ELF-1 (cell line): ENCODE data around the gene ASB7.
"Not testable (repeated sequence)": the region's sequence is repeated elsewhere in the genome, so short reads cannot be mapped to it uniquely, and the experiment has no call there.

Experiments
- DNase-seq: peaks from one replicate; pipeline ENCODE4 v3.0.0-alpha.2; 2016; ENCODE audit warnings: low read depth, low spot score

ASB7 gene

DNA sequence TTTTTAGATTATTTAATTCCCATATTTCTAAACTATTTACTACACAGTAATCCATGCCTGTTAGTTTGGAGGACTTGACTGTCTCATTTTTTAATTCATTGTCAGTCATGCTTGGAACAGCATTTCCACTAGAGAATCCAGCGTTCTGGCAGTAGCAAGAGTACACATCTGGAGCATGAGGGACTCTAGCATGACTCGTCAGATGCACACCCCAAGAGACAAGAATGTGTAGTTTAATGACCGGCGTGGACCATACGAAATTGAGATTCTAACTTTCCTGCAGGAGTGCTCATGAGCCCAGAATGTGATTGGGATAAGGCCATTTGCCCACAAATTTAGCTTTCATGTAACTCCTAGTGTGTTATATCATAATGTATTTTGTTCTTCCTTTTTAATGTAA lies 48.9 kb downstream of the ASB7 start:
- DNase-seq: no peak

DNA sequence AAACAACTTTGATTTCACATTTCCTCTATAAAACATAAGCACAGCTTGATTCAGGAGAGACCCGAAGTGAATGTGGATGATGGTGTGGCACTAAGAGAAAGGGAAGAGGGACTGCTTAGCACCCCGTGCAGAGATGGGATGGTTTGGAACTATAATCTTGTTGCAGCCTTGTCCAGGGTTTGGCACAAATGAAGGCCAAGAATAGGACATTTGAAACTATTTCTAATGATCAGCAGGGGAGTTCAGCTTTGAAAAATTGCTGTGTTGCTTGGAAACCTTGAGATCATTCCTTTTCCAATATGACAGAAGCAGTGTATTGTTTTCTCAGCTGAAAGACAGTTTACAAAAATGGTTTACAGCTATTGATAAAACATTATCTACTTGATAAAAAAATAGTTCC lies 49.7 kb downstream of the ASB7 start:
- no peak for DNase-seq

DNA sequence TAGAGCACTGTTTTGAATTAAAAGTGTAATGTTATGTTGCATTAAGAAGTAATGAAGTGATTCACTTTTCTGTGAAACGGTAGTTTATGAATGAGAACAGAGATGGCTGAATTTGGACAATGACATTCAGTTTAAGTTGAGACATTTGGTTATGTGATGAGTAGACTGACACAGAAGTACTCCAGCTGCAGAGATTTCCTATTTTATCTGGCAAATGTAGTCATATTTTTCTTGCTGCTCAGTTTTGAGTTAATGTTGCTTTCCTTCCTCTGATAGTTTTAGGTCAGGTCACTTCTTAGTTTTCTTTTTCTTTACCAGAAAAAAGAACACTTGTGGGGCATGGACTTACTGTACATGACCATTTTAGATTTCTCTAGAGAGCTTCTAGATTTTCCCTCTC lies 51.2 kb downstream of the ASB7 start:
- no peak for DNase-seq

DNA sequence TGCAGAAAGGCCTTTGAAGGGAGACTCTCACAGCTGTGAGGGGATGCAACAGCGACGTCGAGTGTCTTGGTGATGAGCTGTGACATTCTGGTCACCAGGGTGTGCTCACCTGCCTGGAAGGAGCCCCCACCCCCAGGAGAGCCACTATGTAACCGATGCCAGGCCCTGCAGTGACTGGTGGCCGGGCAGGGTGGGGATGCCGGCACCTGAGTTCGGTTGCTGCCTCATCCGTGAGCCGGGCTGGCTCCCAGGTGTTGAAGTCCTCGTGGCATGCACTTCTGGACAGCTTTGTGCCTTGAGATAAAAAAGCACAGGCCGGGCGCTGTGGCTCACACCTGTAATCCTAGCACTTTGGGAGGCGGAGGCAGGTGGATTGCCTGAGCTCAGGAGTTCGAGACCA lies 56.5 kb downstream of the ASB7 start:
- no peak for DNase-seq

GRCh38 chr15:100661156-100661555 lies 58.8 kb downstream of the ASB7 start:
- DNase-seq: no peak

DNA sequence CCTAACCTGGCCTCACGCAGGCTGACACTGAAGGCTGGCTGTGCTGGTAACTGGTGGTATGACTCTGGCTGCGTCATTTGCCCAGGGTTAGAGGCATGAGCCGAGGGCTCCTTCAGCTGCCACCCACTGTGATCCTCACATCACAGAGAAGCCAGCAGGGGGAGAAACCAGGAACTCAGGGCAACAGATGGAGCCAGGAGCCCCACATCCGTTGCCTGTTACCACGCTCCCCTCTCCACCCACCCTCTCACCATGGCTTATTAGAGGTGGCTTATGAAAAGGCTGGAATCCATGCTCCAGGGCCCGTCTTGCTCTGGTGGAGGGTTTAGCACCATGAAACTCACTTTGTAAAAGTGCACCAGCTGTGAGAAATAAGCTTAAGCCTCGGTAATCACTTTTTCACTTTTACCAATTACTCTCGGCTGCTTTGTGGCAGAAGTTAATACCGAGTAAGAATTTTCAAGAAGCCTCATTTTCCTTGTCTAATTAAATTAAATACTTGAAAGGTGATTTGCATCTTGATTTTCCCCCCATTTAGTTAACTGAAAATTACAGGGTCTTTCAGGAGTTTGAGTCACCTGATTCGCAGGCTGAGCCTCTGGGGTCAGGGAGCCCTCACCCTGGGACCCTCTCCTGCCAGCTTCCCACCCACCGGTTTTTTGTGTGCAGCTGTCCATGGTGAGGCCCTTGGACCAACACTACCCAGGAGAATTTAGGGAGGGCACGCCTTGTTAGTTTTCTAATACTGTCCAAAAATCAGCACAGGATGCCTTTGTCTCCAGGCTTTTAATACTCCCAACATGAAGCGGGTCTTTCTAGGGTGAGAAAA lies 60.9 kb downstream of the ASB7 start:
- DNase-seq: peak; percentile 44

GRCh38 chr15:100663915-100664281 lies 61.5 kb downstream of the ASB7 start:
- DNase-seq: no peak

DNA sequence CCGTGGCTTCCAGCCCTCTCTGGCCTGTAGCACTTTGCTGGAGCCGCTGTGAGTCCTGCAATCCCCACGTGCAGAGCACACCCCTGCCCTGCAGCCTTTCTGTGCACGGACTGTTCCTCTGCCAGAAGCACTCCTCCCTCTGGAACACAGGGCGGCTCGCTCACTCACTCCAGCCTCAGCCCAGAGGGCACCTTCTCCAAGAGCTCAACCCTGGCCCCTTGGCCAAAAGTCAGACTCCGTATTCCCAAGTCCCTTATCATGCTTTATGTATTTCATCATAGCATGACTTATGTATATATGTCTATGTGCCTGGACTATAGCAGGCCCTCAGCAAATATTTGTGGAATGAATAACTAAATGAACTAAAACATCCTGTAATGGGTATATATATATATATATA lies 63.2 kb downstream of the ASB7 start:
- peak; percentile 17 for DNase-seq

- DNase-seq: no peak
These were observed 65.3 kb downstream of the ASB7 start for GRCh38 chr15:100667405-100668347.

DNA sequence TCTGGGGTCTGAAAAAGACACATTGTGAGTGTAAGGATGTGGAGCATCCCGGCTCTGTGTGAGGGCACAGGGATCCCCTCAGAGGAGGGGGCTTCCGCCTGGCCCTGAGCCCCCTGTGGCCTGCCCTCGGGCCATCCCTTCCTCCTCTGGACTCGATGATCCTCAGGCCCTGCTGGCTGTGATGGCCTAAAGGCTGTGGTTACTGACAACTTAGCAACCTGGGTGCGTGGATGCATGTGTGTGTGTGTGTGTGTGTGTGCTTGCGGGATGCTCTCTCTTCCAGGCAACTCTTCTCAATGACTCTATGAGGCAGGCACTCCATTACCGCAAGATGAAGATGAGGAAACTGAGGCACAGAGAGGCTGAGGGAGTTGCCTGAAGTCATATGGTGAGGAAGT lies 66.0 kb downstream of the ASB7 start:
- no peak for DNase-seq

- DNase-seq: peak; percentile 21
These were observed 66.9 kb downstream of the ASB7 start for GRCh38 chr15:100669260-100669659.

- no peak for DNase-seq
These were observed 68.2 kb downstream of the ASB7 start for GRCh38 chr15:100670505-100671021.

GRCh38 chr15:100671124-100671680 lies 68.8 kb downstream of the ASB7 start:
- no peak for DNase-seq

DNA sequence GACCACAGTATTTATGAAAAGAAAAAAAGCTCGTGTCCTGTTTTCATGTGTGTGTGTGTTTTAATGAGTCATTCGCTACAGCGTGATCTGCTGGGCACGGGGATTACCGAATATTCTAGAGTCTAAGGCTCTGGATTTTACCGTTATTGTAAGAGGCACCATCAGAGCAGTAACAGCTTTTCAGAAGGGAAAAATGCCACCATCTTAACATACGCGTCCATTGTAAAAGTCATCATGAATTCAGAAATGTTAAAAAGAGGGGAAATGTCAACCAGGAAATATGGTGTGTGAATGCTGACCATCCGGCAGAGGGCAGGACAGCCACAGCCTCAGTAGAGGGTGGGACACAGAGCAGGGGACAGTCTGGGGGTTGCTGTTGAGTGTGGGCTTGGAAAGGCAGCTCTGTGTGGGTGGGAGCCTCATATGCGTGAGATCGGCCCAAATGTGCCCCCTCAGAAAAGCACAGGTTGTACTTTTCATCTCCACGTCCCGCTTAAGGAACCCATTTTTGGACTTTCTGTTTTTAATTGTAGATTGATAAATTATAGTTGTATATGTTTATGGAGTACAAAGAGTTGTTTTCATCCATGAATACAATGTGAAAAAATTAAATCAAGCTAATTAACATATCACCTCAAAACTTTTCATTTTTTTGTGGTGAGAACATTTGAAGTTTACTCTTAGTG lies 69.6 kb downstream of the ASB7 start:
- DNase-seq: peak; percentile 33

GRCh38 chr15:100672959-100673358 lies 70.6 kb downstream of the ASB7 start:
- DNase-seq: no peak

DNA sequence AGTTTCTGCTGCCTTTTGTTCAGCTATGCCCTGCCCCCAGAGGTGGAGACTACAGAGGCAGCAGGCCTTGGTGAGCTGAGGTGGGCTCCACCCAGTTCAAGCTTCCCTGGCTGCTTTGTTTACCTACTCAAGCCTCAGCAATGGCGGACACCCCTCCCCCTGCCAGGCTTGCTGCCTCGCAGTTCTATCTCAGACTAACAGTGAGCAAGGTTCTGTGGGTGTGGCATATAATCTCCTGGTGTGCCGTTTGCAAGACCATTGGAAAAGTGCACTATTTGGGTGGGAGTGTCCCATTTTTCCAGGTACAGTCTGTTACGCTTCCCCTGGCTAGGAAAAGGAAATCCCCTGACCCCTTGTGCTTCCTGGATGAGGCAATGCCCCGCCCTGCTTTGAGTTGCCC lies 76.8 kb downstream of the ASB7 start:
- not testable (repeated sequence) for DNase-seq

GRCh38 chr15:100680726-100681125 lies 78.3 kb downstream of the ASB7 start:
- no peak for DNase-seq

- no peak for DNase-seq
These were observed 79.0 kb downstream of the ASB7 start for GRCh38 chr15:100681335-100681746.

- no peak for DNase-seq
These were observed 80.1 kb downstream of the ASB7 start for GRCh38 chr15:100682468-100682867.

DNA sequence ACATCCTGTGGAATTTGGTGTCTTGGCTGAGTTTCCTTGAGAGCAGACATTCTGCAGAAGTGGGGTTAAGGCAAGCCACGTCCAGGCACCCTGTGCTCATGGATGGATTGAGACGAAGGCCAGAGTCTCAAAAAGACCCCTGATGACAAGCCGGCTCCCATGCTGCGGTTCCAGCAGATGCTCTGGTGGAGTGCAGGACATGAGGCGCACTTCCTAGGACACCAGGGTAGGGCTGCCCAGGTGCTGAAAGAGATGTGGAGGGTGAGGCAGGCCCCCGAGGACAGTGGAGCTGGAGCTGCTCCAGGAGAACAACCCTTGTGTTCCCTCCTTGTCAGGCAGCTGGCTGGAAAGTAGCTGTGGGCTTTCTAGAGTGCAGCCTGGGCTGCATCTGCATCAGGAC lies 81.0 kb downstream of the ASB7 start:
- no peak for DNase-seq

DNA sequence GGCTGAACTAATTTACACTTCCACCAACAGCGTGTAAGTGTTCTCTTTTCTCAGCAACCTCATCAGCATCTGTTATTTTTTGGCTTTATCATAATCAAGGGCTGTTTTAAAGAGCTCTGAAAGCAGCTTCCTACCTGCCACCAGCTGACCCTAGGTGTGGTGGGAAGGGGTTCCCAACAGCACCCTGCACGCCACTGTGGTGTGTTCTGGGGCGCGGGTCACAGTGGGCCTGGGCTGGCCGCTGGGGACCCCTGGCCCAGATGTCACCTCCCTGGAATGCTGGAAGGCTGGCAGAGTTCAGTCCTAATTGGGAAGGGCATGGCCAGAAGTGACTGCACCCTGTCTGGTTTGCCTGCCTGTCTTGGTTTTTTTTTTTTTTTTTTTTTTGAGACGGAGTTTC lies 82.2 kb downstream of the ASB7 start:
- DNase-seq: no peak
